HepG2 (cell line): ENCODE measurements around the gene CCDC57. TPM values are rescaled to one million over a fixed set of nuclear protein-coding genes. Genes with fewer than 3 reads are reported as not detected.
A peak's percentile ranks its signal among the peaks of the same experiment; 100 is the strongest.

Experiments used
- ASH2L ChIP-seq: fragments of 300-600, 200-600 bp; sonication (generic); IDR thresholded peaks from 2 replicates; pipeline ENCODE4 v1.7.0; 2017; ENCODE audit warnings: low read depth, mild to moderate bottlenecking, moderate library complexity, mixed read lengths, low read length; ENCODE audit not compliant: insufficient read length
- ELK4 ChIP-seq: sonication (generic); formaldehyde crosslinking; IDR thresholded peaks from 2 replicates; pipeline ENCODE4 v1.9.0; 2021; ENCODE audit warnings: missing genetic modification reagents, borderline replicate concordance
- GTF3A ChIP-seq: sonication (generic); formaldehyde crosslinking; conservative IDR thresholded peaks from 2 replicates; pipeline ENCODE4 v1.4.0; 2020; ENCODE audit warnings: mild to moderate bottlenecking, missing genetic modification reagents
- IRF2 ChIP-seq: IDR thresholded peaks from 2 replicates; pipeline ENCODE4 v1.6.1; 2018; ENCODE audit warnings: missing genetic modification reagents, missing compliant biosample characterization
- KDM5A ChIP-seq: fragments of 200-600 bp; sonication (generic); IDR thresholded peaks from 2 replicates; pipeline ENCODE4 v1.7.0; 2018; ENCODE audit warnings: antibody characterized with exemption, mild to moderate bottlenecking, low read length, borderline replicate concordance
- NFATC3 ChIP-seq: sonication (generic); formaldehyde crosslinking; IDR thresholded peaks from 2 replicates; pipeline ENCODE4 v1.5.1; 2020; ENCODE audit warnings: mild to moderate bottlenecking, missing genetic modification reagents
- NFKBIZ ChIP-seq: IDR thresholded peaks from 2 replicates; pipeline ENCODE4 v1.6.1; 2018; ENCODE audit warnings: missing genetic modification reagents, missing compliant biosample characterization
- PPARG ChIP-seq: conservative IDR thresholded peaks from 2 replicates; pipeline ENCODE4 v1.6.1; 2016; ENCODE audit warnings: missing biosample characterization, missing genetic modification reagents
- REL ChIP-seq: sonication (generic); formaldehyde crosslinking; conservative IDR thresholded peaks from 2 replicates; pipeline ENCODE4 v1.8.0; 2022; ENCODE audit warnings: mild to moderate bottlenecking, missing genetic modification reagents, moderate library complexity
- SP140L ChIP-seq: sonication (generic); formaldehyde crosslinking; IDR thresholded peaks from 2 replicates; pipeline ENCODE4 v1.4.0; 2020; ENCODE audit warnings: missing genetic modification reagents, borderline replicate concordance
- SRSF9 ChIP-seq: fragments of 200-400 bp; formaldehyde crosslinking; IDR thresholded peaks from 2 replicates; pipeline ENCODE4 v1.6.1; 2018; ENCODE audit warnings: borderline replicate concordance, mild to moderate bottlenecking, low read depth, low read length; ENCODE audit not compliant: insufficient read depth, poor library complexity, severe bottlenecking
- SRY ChIP-seq: sonication (generic); formaldehyde crosslinking; IDR thresholded peaks from 2 replicates; pipeline ENCODE4 v1.8.0; 2022; ENCODE audit warnings: mild to moderate bottlenecking, missing genetic modification reagents
- TEF ChIP-seq: sonication (generic); formaldehyde crosslinking; IDR thresholded peaks from 2 replicates; pipeline ENCODE4 v1.5.0; 2020; ENCODE audit warnings: missing genetic modification reagents
- TOPORS ChIP-seq: sonication (generic); formaldehyde crosslinking; IDR thresholded peaks from 2 replicates; pipeline ENCODE4 v1.8.0; 2023; ENCODE audit warnings: mild to moderate bottlenecking, missing genetic modification reagents
- ZFP1 ChIP-seq: IDR thresholded peaks from 2 replicates; pipeline ENCODE4 v1.6.1; 2016
- ZFP36L1 ChIP-seq: sonication (generic); formaldehyde crosslinking; IDR thresholded peaks from 2 replicates; pipeline ENCODE4 v1.8.0; 2022; ENCODE audit warnings: mild to moderate bottlenecking, missing genetic modification reagents, moderate library complexity
- ZFYVE20 ChIP-seq: sonication (generic); formaldehyde crosslinking; IDR thresholded peaks from 2 replicates; pipeline ENCODE4 v1.8.0; 2023; ENCODE audit warnings: low read depth, mild to moderate bottlenecking, moderate library complexity, missing genetic modification reagents, borderline replicate concordance
- ZMYM4 ChIP-seq: sonication (generic); formaldehyde crosslinking; IDR thresholded peaks from 2 replicates; pipeline ENCODE4 v1.8.1; 2023; ENCODE audit warnings: mild to moderate bottlenecking, missing genetic modification reagents
- ZNF343 ChIP-seq: sonication (generic); formaldehyde crosslinking; IDR thresholded peaks from 2 replicates; pipeline ENCODE4 v1.4.0; 2020; ENCODE audit warnings: mild to moderate bottlenecking, missing genetic modification reagents
- ZNF460 ChIP-seq: sonication (generic); formaldehyde crosslinking; IDR thresholded peaks from 2 replicates; pipeline ENCODE4 v1.5.1; 2020; ENCODE audit warnings: missing genetic modification reagents, mild to moderate bottlenecking, borderline replicate concordance
- ZNF501 ChIP-seq: sonication (generic); formaldehyde crosslinking; IDR thresholded peaks from 2 replicates; pipeline ENCODE4 v1.5.1; 2020; ENCODE audit warnings: mild to moderate bottlenecking, moderate library complexity, missing genetic modification reagents
- ZNF703 ChIP-seq: sonication (generic); formaldehyde crosslinking; IDR thresholded peaks from 2 replicates; pipeline ENCODE4 v1.5.1; 2020; ENCODE audit warnings: missing genetic modification reagents, mild to moderate bottlenecking, moderate library complexity, borderline replicate concordance
- ZNF770 ChIP-seq: sonication (generic); formaldehyde crosslinking; IDR thresholded peaks from 2 replicates; pipeline ENCODE4 v1.5.0; 2020; ENCODE audit warnings: mild to moderate bottlenecking, missing genetic modification reagents
- ZNF780A ChIP-seq: sonication (generic); formaldehyde crosslinking; IDR thresholded peaks from 2 replicates; pipeline ENCODE4 v1.8.0; 2022; ENCODE audit warnings: mild to moderate bottlenecking, missing genetic modification reagents, moderate library complexity
- ZSCAN22 ChIP-seq: sonication (generic); formaldehyde crosslinking; IDR thresholded peaks from 2 replicates; pipeline ENCODE4 v1.4.0; 2020; ENCODE audit warnings: mild to moderate bottlenecking, missing genetic modification reagents
- polyA plus RNA-seq, 8 experiments: library from polyadenylated mRNA; depleted of rRNA in 3 of 8; stranded (reverse) in 7 of 8; unstranded in 1 of 8; fragments of >200 nt; fragmentation: Illumina TruSeq in 4 of 8; extraction: Trizol in 4 of 8; gene quantifications; 2 replicates each; pipeline versions ENCODE4 v1.2.1 to v1.2.3, GENCODE V29; 2011 to 2016; ENCODE audit warnings: low read depth in 4 of 8, missing spikeins in 1 of 8, mixed read lengths in 1 of 8; ENCODE audit not compliant: insufficient read depth in 1 of 8
- total RNA-seq, 5 experiments: library from RNA; depleted of rRNA; stranded (reverse); fragments of >200 nt; fragmentation: Illumina TruSeq; extraction: Trizol; gene quantifications; 2 replicates each; pipeline ENCODE4 v1.2.3, GENCODE V29; 2016; ENCODE audit warnings: low read depth in 1 of 5

Gene CCDC57
- total and polyA plus RNA-seq, 2 of the 13 experiments (the other 11 are each of a cell fraction or from before 2014, with no cell fraction given): 59.3 to 59.9 TPM

GRCh38 chr17:82103553-82104451, 108.8 kb downstream of the CCDC57 start (continued):
- no peak for TF ChIP-seq ELK4 (CRISPR knock-in tag)
- TF ChIP-seq TEF: no peak
- peak; percentile 83 for TF ChIP-seq ZNF703 (CRISPR knock-in tag)
- TF ChIP-seq ASH2L: peak; percentile 38
- peak; percentile 62 for TF ChIP-seq ZNF501 (CRISPR knock-in tag)
- TF ChIP-seq ZFYVE20 (CRISPR knock-in tag): no peak
- TF ChIP-seq PPARG (CRISPR knock-in tag): peak; percentile 48
- TF ChIP-seq SRY (CRISPR knock-in tag): peak; percentile 81
- 0 out of 2 replicates have a peak, but pooled peaks have one; percentile 62 for TF ChIP-seq ZFP1 (CRISPR knock-in tag)
- peak; percentile 36; the same call in 1 of the 2 replicates for TF ChIP-seq SP140L (CRISPR knock-in tag)
- no peak for TF ChIP-seq NFKBIZ (CRISPR knock-in tag)
- TF ChIP-seq ZFP36L1 (CRISPR knock-in tag): peak; percentile 95
- no peak for TF ChIP-seq GTF3A
- no peak; the same call in 1 of the 2 replicates for TF ChIP-seq KDM5A
- peak; percentile 53; the same call in 1 of the 2 replicates for TF ChIP-seq NFATC3 (CRISPR knock-in tag)
- peak; percentile 77; the same call in 1 of the 2 replicates for TF ChIP-seq TOPORS (CRISPR knock-in tag)
- no peak for TF ChIP-seq SRSF9
- TF ChIP-seq ZNF460: peak; percentile 24; the same call in 1 of the 2 replicates
- TF ChIP-seq ZSCAN22 (CRISPR knock-in tag): no peak
- TF ChIP-seq IRF2 (CRISPR knock-in tag): peak; percentile 84
- TF ChIP-seq ZNF770 (CRISPR knock-in tag): peak; percentile 73
- no peak for TF ChIP-seq REL (CRISPR knock-in tag)
- no peak for TF ChIP-seq ZNF343 (CRISPR knock-in tag)
- TF ChIP-seq ZMYM4 (CRISPR knock-in tag): peak; percentile 68; the same call in 1 of the 2 replicates
- no peak for TF ChIP-seq ZNF780A (CRISPR knock-in tag)
